AG04450 (cell line): Measurements from ENCODE around the gene CPPED1. TPM values are rescaled to one million over a fixed set of nuclear protein-coding genes. Genes with fewer than 3 reads are reported as not detected.

Source experiments
- CTCF ChIA-PET: fragments of 300-600, 350-600 bp; formaldehyde crosslinking; extraction: SDS; loops from one replicate; lab custom pipeline; 2022; ENCODE audit warnings: antibody characterized with exemption, inconsistent platforms; lab: Charles Lee
- POLR2A ChIA-PET: fragments of 350-600 bp; formaldehyde crosslinking; extraction: SDS; loops from one replicate; lab custom pipeline; 2021; ENCODE audit warnings: antibody characterized with exemption, inconsistent platforms; lab: Yijun Ruan, JAX
- DNase-seq: peaks from one replicate; pipeline ENCODE4 v3.0.0-alpha.2; 2011; ENCODE audit warnings: low read depth, low spot score
- H3K27ac ChIP-seq: one replicate; pipeline ENCODE4 v1.5.1; 2012; ENCODE audit warnings: low read depth, low read length, control low read depth
- H3K27me3 ChIP-seq: one replicate; pipeline ENCODE4 v1.6.0; 2012; ENCODE audit warnings: low read length; ENCODE audit not compliant: control insufficient read depth, insufficient read depth
- H3K4me3 ChIP-seq: 2 replicates; pipeline ENCODE4 v1.5.1; 2011; ENCODE audit warnings: mild to moderate bottlenecking, low read depth, low read length, control low read depth
- H3K9me3 ChIP-seq: 2 replicates; pipeline ENCODE4 v1.5.1; 2012; ENCODE audit warnings: low read length; ENCODE audit not compliant: control insufficient read depth, insufficient read depth
- CTCF ChIP-seq: IDR thresholded peaks from 2 replicates; pipeline ENCODE4 v1.5.1; 2011; ENCODE audit warnings: low read depth, low read length, control low read depth, inconsistent platforms
- polyA plus RNA-seq: library from polyadenylated mRNA; depleted of rRNA; stranded (reverse); fragments of >200 nt; gene quantifications from 2 replicates; pipeline ENCODE4 v1.2.3, GENCODE V29; 2011

Gene CPPED1
- polyA plus RNA-seq, 1 experiment, result 7.7 TPM

GRCh38 chr16:12695454-12695853, 108.2 kb downstream of the CPPED1 start:
- TF ChIP-seq CTCF, result no peak
- ChIA-PET POLR2A (no interaction called here), CTCF (no interaction called here)

GRCh38 chr16:12690024-12690423, 113.7 kb downstream of the CPPED1 start:
- no peak overlapping the region for H3K27ac ChIP-seq
- no peaks in the 10 kb centered on the region for H3K27me3 ChIP-seq
- peaks cover 17% of the 10 kb centered on the region for H3K9me3 ChIP-seq
- H3K4me3 ChIP-seq, result no peak overlapping the region
- ChIA-PET POLR2A (no interaction called here), CTCF (interaction anchor here (0.6 kb wide), 1 partner anchor 217 kb away, joined by 3 read pairs; no protein-coding TSS in a partner anchor)
- DNase-seq, result no peak
- no peak for TF ChIP-seq CTCF

More at GRCh38 chr16:12695454-12695853, 108.2 kb downstream of the CPPED1 start:
- no peak overlapping the region for H3K4me3 ChIP-seq
- H3K9me3 ChIP-seq, result peaks cover 21% of the 10 kb centered on the region
- no peak overlapping the region for H3K27ac ChIP-seq
- no peaks in the 10 kb centered on the region for H3K27me3 ChIP-seq
- no peak for DNase-seq

- peaks cover 17% of the 10 kb centered on the region for H3K9me3 ChIP-seq
- TF ChIP-seq CTCF, result no peak
- no peak overlapping the region for H3K4me3 ChIP-seq
- H3K27me3 ChIP-seq, result no peaks in the 10 kb centered on the region
- POLR2A ChIA-PET, result no interaction called here
- no peak overlapping the region for H3K27ac ChIP-seq
- CTCF ChIA-PET, result interaction anchor here (0.7 kb wide), 1 partner anchor 1290 kb away, joined by 8 read pairs; no protein-coding TSS in a partner anchor
- no peak for DNase-seq
These were observed 114.5 kb downstream of the CPPED1 start for GRCh38 chr16:12688951-12689850.

GRCh38 chr16:12685806-12686205, 117.9 kb downstream of the CPPED1 start:
- DNase-seq, result no peak
- Histone ChIP-seq H3K27ac (no peak overlapping the region), H3K9me3 (peaks cover 19% of the 10 kb centered on the region), H3K27me3 (no peaks in the 10 kb centered on the region), H3K4me3 (no peak overlapping the region)
- POLR2A ChIA-PET, result interaction anchor here (0.5 kb wide), 1 partner anchor 55 kb away, joined by 3 read pairs; no protein-coding TSS in a partner anchor
- CTCF ChIA-PET, result no interaction called here
- TF ChIP-seq CTCF, result no peak

- CTCF ChIA-PET, result no interaction called here
These were observed 121.1 kb downstream of the CPPED1 start for GRCh38 chr16:12682432-12683165.

More at GRCh38 chr16:12682432-12683165, 121.1 kb downstream of the CPPED1 start:
- no peak for DNase-seq
- no peak overlapping the region for H3K27ac ChIP-seq
- H3K4me3 ChIP-seq, result no peak overlapping the region
- TF ChIP-seq CTCF, result no peak
- H3K9me3 ChIP-seq, result peaks cover 18% of the 10 kb centered on the region
- POLR2A ChIA-PET, result no interaction called here
- H3K27me3 ChIP-seq, result no peaks in the 10 kb centered on the region
